Measurements from ENCODE around the gene ARCN1. TPM values are rescaled to one million over a fixed set of nuclear protein-coding genes. Genes with fewer than 3 reads are reported as not detected.
"Not testable (repeated sequence)": the region's sequence is repeated elsewhere in the genome, so short reads cannot be mapped to it uniquely, and the experiment has no call there.

The ARCN1 gene
- total RNA-seq, 4 donors from 2014 or later, result 89.7 to 135 (median 117) TPM

DNA sequence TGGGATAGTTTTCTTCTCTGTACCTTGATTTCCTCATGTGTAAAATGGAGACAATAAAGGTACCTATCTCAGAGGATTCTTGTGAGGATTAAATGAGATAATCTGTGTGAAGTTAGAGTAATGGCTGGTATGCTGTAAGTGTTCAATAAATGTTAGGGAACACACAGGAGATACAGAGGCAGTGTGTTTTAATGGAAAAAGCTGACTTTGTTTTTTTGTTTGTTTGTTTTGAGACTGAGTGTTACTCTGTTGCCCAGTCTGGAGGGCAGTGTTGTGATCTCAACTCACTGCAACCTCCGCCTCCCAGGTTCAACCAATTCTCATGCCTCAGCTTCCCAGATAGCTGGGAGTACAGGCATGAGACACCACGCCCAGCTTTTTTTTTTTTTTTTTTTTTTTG, 2.5 kb upstream of the ARCN1 start:
- TF ChIP-seq, protein P1, sequence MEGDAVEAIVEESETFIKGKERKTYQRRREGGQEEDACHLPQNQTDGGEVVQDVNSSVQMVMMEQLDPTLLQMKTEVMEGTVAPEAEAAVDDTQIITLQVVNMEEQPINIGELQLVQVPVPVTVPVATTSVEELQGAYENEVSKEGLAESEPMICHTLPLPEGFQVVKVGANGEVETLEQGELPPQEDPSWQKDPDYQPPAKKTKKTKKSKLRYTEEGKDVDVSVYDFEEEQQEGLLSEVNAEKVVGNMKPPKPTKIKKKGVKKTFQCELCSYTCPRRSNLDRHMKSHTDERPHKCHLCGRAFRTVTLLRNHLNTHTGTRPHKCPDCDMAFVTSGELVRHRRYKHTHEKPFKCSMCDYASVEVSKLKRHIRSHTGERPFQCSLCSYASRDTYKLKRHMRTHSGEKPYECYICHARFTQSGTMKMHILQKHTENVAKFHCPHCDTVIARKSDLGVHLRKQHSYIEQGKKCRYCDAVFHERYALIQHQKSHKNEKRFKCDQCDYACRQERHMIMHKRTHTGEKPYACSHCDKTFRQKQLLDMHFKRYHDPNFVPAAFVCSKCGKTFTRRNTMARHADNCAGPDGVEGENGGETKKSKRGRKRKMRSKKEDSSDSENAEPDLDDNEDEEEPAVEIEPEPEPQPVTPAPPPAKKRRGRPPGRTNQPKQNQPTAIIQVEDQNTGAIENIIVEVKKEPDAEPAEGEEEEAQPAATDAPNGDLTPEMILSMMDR (IDR thresholded peaks at IDR 0.05), result no peak
- no peak for ATAC-seq (ENCODE audit: low FRiP score)
- no peak for DNase-seq (ENCODE audit: low spot score)

DNA sequence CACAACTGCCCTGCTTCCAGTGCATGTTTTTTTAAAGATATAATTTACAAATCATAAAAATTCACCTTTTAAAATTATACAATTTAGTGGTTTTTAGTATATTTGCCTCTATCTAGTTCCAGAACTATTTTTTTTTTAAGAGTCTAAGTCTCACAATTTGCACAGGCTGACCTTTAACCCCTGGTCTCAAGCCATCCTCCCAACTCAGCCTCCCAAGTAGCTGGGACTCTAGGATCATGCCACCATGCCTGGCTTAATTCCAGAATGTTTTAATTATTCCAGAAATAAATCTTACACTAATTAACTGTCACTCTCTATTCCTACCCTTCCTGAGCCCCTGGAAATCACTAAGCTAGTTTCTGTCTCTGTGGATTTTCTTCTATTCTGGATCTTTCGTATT, 1.4 kb upstream of the ARCN1 start:
- TF ChIP-seq, protein P1 (IDR thresholded peaks at IDR 0.05), result no peak
- DNase-seq (ENCODE audit: low spot score), result no peak
- no peak for ATAC-seq (ENCODE audit: low FRiP score)

DNA sequence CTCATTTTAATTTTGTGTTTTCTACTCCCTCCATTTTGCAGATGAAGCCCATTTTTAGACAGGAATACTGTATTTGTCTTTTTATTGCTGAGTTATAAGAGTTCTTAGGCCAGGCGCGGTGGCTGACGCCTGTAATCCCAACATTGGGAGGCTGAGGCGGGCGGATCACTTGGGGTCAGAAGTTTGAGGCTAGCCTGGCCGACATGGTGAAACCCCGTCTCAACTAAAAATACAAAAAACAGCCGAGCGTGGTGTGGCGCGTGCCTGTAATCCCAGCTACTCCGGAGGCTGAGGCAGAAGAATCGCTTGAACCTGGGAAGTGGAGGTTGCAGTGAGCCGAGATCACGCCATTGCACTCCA, 528 bp upstream of the ARCN1 start:
- not testable (repeated sequence) for ATAC-seq (ENCODE audit: low FRiP score); DNase-seq (ENCODE audit: low spot score)

- peak; percentile 45 for ATAC-seq (ENCODE audit: low FRiP score)
- DNase-seq (ENCODE audit: low spot score), result no peak
- TF ChIP-seq, protein P1 (IDR thresholded peaks at IDR 0.05), result no peak
Measured at GRCh38 chr11:118572981-118573550, 857 bp downstream of the ARCN1 start.

DNA sequence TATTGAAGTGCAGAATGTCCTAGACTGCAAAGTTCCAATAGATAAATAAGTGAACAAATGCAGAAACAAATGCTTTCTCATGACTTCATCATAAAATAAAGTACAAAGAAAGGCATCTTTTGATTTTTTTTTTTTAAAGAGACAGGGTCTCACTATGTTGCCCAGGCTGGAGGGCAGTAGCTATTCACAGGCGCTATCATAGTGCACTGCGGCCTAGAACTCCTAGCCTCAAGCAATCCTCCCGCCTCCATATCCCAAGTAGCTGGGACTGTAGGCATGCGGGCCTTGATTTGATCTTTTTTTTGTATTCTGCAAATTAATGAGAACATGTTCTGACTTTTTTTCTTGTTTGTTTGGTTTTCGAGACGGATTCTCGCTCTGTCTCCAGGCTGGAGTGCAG, 2.4 kb downstream of the ARCN1 start:
- TF ChIP-seq, protein P1 (IDR thresholded peaks at IDR 0.05), result no peak
- no peak for ATAC-seq (ENCODE audit: low FRiP score)
- DNase-seq (ENCODE audit: low spot score), result no peak

DNA sequence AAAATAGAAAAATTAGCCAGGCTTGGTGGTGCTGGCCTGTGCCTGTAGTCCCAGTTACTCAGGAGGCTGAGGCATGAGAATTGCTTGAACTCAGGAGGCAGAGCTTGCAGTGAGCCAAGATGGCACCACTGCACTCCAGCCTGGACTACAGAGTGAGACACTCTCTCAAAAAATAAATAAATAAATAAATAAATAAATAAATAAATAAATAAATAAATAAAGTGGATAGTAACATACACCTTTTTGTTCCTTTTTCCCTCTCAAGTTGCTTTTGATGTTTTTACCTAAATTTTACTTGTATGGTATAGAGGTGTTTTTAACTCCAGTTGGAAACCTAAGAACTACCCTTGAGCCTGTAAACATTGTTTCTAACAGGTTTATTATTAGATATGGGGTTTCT, 5.8 kb downstream of the ARCN1 start:
- ATAC-seq (ENCODE audit: low FRiP score); DNase-seq (ENCODE audit: low spot score): not testable (repeated sequence)

GRCh38 chr11:118581057-118581456, 8.8 kb downstream of the ARCN1 start:
- no peak for ATAC-seq (ENCODE audit: low FRiP score)
- TF ChIP-seq, protein P1 (IDR thresholded peaks at IDR 0.05), result no peak
- no peak for DNase-seq (ENCODE audit: low spot score)

DNA sequence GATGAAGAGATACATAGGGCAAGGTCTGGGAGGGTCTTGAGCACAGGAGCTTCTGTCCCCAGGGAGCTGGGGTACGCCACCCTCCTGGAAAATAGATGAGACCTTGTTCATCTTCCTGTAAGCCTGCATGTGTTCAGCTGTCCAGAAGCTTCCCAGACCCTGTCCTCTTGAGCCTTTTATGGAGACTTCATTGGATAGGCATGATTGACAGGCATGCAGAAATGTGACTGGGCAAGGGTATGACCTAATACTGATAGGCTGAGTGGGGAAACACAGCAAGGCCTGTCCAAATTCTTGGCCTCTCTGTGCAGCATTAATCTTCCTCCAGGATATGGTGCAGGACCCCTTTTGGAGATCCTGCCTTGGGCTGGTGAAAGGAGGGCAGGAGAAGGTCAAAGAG, 15.7 kb downstream of the ARCN1 start:
- TF ChIP-seq, protein P1 (IDR thresholded peaks at IDR 0.05), result no peak

More for the DNA sequence above, 15.7 kb downstream of the ARCN1 start:
- ATAC-seq (ENCODE audit: low FRiP score) (no peak), DNase-seq (ENCODE audit: low spot score) (no peak)

Measured in omental fat pad (tissue), 4 donors.